Neural progenitor cell (in vitro differentiated cells): ENCODE data around the gene ARVCF.

Experiments
- EZH2 ChIP-seq: fragments of 200-600 bp; sonication (generic); IDR thresholded peaks from 2 replicates; pipeline ENCODE4 v1.6.1; 2017; ENCODE audit warnings: antibody characterized with exemption, mild to moderate bottlenecking, moderate library complexity
- TF ChIP-seq, protein P1 (sequence below): fragments of 200-600 bp; sonication (generic); IDR thresholded peaks from 2 replicates; pipeline ENCODE4 v1.5.1; 2017; ENCODE audit warnings: antibody characterized with exemption, mild to moderate bottlenecking

GRCh38 chr22:20009018-20009491 is 7.6 kb downstream of the ARVCF start:
- TF ChIP-seq, protein P1, sequence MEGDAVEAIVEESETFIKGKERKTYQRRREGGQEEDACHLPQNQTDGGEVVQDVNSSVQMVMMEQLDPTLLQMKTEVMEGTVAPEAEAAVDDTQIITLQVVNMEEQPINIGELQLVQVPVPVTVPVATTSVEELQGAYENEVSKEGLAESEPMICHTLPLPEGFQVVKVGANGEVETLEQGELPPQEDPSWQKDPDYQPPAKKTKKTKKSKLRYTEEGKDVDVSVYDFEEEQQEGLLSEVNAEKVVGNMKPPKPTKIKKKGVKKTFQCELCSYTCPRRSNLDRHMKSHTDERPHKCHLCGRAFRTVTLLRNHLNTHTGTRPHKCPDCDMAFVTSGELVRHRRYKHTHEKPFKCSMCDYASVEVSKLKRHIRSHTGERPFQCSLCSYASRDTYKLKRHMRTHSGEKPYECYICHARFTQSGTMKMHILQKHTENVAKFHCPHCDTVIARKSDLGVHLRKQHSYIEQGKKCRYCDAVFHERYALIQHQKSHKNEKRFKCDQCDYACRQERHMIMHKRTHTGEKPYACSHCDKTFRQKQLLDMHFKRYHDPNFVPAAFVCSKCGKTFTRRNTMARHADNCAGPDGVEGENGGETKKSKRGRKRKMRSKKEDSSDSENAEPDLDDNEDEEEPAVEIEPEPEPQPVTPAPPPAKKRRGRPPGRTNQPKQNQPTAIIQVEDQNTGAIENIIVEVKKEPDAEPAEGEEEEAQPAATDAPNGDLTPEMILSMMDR = no peak
- TF ChIP-seq EZH2 = no peak
